ENCODE data around the gene OR7C1. TPM values are rescaled to one million over a fixed set of nuclear protein-coding genes. Genes with fewer than 3 reads are reported as not detected.
"Not testable (repeated sequence)": the region's sequence is repeated elsewhere in the genome, so short reads cannot be mapped to it uniquely, and the experiment has no call there.

The OR7C1 gene
- total RNA-seq, 1 donor from 2014 or later: not detected

DNA sequence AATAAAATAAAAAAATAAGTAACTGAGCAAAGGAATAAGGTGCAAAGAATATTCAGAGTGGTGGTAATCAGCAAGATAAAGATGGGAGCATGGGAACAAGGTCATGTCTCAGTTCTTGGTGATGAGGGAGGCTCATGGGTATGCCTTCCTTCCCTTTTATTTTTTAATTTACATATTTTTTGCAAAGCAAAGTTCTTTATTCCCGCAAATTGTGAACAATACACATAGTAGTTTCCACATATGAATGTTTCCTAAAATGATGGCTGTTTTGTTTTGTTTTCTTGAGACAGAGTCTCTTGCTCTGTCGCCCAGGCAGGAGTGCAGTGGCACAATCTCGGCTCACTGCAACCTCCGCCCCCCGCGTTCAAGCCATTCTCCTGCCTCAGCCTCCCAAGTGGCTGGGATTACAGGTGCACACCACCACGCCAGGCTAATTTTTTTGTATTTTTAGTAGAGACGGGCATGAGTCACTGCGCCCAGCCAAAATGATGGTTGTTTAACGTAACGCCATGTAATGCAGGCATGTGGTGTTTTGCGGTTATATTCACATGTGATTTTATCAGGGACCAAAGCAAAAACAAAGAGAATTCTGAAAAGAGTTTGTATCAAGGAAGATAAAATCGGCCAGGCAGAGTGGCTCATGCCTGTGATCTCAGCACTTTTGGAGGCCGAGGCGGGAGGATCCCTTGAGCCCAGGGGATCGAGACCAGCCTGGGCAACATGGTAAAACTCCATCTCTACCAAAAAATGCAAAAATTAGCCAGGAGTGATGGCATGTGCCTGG is 52.2 kb downstream of the OR7C1 start:
- no peak for DNase-seq (ENCODE audit: low read depth)
- TF ChIP-seq, protein P1, sequence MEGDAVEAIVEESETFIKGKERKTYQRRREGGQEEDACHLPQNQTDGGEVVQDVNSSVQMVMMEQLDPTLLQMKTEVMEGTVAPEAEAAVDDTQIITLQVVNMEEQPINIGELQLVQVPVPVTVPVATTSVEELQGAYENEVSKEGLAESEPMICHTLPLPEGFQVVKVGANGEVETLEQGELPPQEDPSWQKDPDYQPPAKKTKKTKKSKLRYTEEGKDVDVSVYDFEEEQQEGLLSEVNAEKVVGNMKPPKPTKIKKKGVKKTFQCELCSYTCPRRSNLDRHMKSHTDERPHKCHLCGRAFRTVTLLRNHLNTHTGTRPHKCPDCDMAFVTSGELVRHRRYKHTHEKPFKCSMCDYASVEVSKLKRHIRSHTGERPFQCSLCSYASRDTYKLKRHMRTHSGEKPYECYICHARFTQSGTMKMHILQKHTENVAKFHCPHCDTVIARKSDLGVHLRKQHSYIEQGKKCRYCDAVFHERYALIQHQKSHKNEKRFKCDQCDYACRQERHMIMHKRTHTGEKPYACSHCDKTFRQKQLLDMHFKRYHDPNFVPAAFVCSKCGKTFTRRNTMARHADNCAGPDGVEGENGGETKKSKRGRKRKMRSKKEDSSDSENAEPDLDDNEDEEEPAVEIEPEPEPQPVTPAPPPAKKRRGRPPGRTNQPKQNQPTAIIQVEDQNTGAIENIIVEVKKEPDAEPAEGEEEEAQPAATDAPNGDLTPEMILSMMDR (conservative IDR thresholded peaks at IDR 0.05; ENCODE audit: low read depth, low read length): no peak
- H3K4me3 ChIP-seq (ENCODE audit: low read depth, low read length): no peak overlapping the region

DNA sequence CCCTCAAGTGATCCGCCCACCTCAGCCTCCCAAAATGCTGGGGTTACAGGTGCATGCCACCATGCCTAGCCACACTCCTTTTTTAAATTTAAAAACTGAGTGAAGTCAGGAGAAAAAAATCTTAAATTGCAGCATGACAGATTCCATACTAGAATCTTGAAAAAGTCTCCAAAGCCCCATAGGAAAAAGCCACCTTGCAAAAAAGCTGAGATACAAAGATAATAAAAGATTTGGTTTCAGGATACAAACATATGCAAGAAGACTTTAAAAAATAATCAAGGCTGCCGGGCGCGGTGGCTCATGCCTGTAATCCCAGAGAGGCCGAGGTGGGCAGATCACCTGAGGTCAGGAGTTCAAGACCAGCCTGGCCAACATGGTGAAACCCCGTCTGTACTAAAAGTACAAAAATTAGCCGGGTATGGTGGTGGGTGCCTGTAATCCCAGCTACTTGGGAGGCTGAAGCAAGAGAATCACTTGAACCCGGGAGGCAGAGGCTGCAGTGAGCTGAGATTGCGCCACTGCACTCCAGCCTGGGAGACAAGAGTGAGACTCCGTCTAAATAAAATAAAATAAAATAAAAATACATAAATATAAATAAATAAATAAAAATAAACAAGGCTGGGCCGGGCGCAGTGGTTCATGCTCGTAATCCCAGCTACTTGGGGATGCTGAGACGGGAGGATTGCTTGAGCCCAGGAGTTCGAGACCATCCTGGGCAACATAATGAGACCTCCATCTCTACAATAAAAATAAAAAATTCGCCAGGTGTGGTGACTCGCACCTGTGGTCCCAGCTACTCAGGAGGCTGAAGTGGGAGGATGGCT is 53.1 kb downstream of the OR7C1 start:
- H3K4me3 ChIP-seq (ENCODE audit: low read depth, low read length); DNase-seq (ENCODE audit: low read depth): not testable (repeated sequence)

DNA sequence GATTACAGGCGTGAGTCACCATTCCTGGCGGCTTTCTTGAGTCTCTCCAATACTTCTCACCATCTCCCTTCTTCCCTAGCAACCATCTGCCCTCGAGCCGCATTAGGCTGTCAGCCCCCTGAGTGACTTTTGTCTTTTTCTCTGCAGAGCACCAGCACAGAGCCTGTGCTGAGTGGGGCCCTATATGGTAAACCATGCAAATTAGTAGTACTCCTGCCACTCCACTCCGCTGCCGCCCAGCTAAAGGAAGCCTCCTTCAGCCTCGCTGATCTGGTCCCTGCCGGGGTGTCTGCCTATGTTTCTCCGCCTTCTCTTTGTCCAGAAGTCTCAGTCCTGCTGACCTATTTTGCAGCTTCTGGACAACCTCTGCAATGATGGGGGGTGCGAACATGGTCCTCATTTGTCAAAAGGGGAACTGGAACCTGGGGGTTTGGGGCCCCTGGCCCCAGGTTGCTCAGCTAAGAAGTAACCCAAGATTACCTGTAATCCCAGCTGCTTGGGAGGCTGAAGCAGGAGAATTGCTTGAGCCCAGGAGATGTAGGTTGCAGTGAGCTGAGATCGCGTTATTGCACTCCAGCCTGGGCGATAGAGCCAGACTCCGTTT is 54.3 kb downstream of the OR7C1 start:
- not testable (repeated sequence) for H3K4me3 ChIP-seq (ENCODE audit: low read depth, low read length); DNase-seq (ENCODE audit: low read depth)

DNA sequence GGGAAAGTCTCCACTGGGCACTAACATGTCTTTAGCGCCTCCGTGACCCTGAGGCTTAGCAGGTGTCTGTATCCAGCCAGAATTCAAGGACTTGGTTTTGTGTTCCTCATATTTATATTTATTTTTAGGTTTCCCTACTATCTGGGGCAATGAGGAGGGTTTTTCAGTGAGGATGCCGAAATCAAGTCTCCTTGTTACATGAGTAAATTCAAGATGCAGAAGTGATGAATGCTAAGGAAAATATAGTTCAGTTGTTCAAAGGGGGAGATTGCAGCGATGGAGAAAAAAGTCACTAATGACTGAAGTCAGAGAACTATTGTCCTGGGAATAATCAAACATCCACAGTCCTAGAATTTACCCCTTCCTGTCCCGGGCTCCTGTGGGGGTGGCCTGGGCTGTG is 55.8 kb downstream of the OR7C1 start:
- TF ChIP-seq, protein P1 (conservative IDR thresholded peaks at IDR 0.05; ENCODE audit: low read depth, low read length): no peak
- no peak overlapping the region for H3K4me3 ChIP-seq (ENCODE audit: low read depth, low read length)
- no peak for DNase-seq (ENCODE audit: low read depth)

DNA sequence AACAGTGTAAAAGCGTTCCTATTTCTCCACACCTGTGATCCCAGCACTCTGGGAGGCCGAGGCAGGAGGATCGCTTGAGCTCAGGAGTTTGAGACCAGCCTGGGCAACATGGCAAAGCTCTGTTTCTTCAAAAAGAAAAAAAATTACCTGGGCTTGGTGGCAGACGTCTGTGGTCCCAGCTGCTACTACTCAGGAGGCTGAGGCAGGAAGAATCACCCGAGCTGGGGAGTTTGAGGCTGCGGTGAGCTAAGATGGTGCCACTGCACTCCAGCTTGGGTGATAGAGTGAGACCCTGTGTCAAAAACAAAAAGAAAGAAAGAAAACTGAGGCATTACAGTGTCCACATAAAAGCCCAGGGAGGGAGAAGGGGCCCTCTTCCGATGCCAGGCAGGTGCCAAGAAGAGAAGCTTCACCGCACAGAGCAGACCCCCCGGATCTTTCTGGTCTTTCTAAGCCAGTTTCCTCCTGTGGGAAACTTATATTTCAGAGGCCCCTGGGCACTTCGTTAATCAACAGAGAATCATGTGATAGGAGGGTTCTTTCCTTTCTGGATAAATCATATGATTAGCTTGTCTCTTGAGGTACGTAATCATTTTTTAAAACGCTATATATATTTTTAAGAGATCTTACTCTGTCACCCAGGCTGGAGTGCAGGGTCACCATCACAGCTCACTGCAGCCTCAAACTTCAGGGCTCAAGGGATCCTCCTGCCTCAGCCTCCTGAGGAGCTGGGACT is 56.7 kb downstream of the OR7C1 start, which contains the start of gene ADGRE2:
Gene ADGRE2 (minus strand): TSS at position 451 of the 736 bp plus-strand sequence. CDS start 1,804 bp downstream, outside the sequence.
- not testable (repeated sequence) for H3K4me3 ChIP-seq (ENCODE audit: low read depth, low read length); DNase-seq (ENCODE audit: low read depth)

DNA sequence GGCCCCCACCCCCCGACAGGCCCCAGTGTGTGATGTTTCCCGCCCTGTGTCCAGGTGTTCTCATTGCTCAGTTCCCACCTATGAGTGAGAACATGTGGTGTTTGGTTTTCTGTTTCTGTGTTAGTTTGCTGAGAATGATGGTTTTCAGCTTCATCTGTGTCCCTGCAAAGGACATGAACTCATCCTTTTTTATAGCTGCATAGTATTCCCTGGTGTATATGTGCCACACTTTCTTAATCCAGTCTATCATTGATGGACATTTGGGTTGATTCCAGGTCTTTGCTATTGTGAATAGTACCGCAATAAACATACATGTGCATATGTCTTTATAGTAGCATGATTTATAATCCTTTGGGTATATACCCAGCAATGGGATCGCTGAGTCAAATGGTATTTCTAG is 57.3 kb downstream of the OR7C1 start:
- DNase-seq (ENCODE audit: low read depth); H3K4me3 ChIP-seq (ENCODE audit: low read depth, low read length): not testable (repeated sequence)

DNA sequence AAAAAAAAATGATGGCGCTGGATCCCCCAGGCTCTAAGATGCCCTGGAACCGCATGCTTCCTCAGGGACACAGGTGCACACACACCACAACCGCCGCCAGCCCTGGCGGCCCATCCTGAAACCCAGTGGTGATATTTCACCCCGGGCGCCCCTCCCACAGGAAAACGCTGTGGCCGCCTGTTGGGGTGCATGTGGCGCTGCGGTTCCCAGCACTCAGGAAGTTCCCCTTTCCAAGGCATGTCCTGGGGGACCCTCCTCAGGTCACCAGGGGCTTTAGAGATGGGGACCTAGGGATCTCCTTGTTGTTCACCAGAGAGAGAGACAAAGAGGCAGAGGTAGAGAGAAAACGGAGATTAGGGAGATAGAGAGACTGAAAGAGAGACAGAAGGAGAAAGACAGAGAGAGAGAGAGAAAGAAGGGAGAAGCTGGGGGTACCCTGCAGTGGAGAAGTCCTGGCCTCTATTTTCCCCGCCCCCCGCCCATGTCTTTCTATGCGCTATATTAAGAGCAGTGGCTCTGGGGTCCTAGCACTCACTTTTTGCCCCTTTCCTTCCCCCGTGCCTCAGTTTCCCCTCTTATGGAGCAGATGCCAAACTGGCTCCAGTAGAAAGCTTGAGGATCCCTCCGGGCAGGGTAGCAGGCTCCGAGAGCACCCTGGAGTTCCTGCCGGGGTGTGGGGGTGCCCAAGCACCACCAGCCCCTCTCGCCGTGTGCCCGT is 59.0 kb downstream of the OR7C1 start:
- peak overlapping the region; percentile 65 for H3K4me3 ChIP-seq (ENCODE audit: low read depth, low read length)
- no peak for DNase-seq (ENCODE audit: low read depth)
- TF ChIP-seq, protein P1 (conservative IDR thresholded peaks at IDR 0.05; ENCODE audit: low read depth, low read length): no peak

DNA sequence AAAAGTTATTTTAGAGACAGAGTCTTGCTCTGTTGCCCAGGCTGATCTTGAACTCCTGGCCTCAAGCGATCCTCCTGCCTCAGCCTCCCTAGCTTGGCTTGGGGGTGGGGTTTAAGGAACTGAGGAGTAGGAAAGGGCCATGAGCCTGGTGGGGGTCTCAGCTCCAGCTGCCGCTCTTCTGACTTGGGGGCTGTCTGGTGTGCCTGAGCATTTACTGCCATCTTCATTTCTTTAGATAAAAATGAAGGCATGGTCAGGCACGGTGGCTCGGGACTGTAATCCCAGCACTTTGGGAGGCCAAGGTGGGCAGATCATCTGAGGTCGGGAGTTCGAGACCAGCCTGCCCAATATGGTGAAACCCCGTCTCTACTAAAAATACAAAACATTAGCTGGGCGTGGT is 59.7 kb downstream of the OR7C1 start:
- DNase-seq (ENCODE audit: low read depth): not testable (repeated sequence)
- H3K4me3 ChIP-seq (ENCODE audit: low read depth, low read length): peak overlapping the region; percentile 65

DNA sequence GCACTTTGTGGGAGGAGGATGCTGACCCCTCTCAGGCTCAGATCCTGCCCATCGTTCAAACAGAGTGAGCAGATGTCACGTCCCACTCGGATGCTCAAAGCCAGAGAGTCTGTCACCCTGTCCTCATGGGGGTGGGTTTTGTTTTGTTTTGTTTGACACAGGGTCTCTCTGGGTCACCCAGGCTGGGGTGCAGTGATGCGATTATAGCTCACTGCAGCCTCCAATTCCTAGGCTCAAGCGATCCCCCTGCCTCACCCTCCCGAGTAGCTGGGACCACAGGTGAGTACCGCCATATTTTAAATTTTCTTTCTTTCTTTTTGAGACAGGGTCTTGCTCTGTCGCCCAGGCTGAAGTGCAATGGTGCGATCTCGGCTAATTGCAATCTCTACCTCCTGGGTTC is 60.6 kb downstream of the OR7C1 start:
- no peak overlapping the region for H3K4me3 ChIP-seq (ENCODE audit: low read depth, low read length)
- TF ChIP-seq, protein P1 (conservative IDR thresholded peaks at IDR 0.05; ENCODE audit: low read depth, low read length): no peak
- no peak for DNase-seq (ENCODE audit: low read depth)

DNA sequence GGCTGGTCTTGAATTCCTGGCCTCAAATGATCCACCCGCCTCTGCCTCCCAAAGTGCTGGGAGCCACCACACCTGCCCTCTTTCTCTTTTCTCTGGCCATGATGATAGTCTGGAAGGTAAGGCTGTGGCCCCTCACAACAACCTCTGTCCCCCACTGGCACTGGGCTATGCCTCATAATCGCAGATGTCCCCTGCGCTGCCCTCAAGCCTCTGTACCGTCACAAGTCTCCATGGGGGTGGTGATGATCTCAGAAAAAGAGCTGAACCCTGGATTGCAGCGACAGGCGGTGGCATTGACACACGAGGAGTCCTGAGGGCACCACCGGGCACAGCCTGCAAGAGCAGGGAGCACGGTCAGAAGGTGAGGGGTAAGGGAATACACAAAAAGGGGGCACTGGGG is 61.3 kb downstream of the OR7C1 start:
- DNase-seq (ENCODE audit: low read depth); H3K4me3 ChIP-seq (ENCODE audit: low read depth, low read length): not testable (repeated sequence)

Measured in epithelial cell of proximal tubule (primary cell).